NCI-H2196 treated with DMSO at 0.1 percent for 48 hours (cell line): ENCODE data around the gene SLC35D2.
"Not testable (repeated sequence)": the region's sequence is repeated elsewhere in the genome, so short reads cannot be mapped to it uniquely, and the experiment has no call there.

Experiments
- DNase-seq: peaks from one replicate; lab custom pipeline; 2025; ENCODE audit not compliant: unreplicated experiment; lab: John Stamatoyannopoulos, UW

The SLC35D2 gene

DNA sequence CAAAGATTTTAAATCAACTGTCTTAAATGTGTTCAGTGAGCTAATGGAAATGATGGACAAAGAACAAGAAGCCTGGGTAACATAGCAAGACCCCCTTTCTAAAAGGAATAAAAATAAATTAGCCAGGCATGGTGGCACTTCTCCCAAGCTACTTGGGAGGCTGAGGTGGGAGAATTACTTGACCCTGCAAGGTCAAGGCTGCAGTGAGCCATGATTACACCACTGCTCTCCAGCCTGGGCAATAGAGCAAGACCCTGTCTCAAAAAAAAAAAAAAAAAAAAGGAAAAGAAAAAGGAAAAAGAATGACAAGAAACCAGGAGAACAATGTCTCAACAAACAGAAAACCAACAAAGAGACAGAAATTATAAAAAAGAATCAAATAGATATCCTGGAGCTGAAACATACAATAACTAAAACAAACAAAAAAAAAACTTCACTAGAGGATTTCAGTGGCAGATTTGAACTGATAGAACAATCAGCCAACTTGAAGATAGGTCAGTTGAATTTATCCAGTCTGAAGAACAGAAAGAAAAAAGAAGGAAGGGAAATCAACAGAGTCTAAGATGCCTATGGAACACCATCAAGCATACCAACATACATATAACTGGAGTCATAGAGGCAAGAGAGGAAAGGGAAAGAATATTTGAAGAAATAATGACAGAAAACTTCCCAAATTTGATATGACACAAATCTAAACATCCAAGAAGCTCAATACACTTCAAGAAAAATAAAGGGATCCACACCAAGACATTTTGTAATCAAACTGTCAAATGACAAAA, 16.8 kb upstream of the SLC35D2 start:
- DNase-seq, result no peak

GRCh38 chr9:96399325-96399633, 15.8 kb upstream of the SLC35D2 start:
- DNase-seq, result no peak

DNA sequence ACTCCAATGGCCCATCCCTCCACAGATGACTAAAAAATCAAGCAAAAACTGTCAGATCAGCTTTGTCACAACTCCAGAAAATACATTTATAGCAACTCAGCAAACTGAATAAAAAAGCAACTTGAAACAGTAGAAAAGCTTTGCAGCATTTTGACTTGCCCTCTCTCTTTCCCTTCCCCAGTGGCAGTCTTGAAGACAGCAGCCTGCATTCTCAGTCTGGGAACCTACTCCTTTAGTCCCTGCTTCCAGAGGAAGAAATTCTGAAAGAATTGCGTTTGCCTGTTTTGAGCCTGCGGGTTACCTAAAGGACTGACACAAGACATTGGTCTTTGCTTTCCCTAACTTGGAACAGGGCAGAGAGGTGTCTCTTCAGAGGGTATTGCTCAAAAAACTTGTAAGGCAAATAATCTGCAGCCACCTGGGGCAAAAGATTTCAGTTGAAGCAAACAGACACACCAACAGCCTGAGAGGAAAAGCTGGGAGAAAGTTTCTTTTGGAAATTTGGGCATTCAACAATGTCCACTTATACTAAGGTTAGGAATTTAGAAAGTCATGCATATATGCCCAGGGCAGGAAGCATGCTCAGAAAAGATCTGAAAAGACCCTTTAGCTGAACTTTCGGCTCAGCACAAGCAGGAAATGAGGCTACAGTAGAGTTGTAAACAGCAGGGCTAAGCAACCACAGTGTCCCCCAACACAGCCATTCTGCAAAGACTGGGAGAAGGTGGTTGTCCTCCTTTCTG, 15.2 kb upstream of the SLC35D2 start:
- no peak for DNase-seq

GRCh38 chr9:96395964-96396363, 12.5 kb upstream of the SLC35D2 start:
- no peak for DNase-seq

DNA sequence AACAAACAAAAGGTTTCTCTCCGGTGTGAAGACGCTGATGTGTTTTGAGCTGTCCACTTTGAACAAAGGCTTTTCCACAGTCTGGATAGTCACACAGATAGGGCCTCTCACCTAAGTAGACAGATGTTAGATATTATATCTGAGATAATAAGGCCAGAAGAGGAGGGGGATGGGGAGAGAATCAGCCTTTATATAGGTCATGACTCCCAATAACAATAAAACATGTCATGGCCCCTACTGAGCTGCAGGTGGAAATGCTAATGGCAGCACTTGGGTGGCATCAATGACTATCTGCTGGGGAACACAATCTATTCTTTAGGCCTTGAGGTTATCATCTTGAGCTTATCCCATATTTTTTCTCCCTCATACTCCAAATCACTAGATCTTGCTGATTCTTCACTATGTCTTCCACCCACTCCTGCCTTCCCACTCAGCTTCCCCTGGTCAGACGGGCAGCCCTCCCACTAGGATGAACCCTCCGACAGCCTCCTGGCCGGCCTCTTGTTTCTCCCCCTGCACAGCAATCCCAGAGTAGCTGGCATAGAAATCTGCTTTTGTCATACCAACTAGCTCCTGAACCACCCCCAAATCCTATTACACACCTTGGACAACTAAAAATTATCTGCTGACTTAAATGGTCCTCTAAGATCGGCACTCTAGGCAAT, 11.5 kb upstream of the SLC35D2 start:
- DNase-seq, result no peak

- no peak for DNase-seq
Observed at GRCh38 chr9:96392263-96392662, 8.8 kb upstream of the SLC35D2 start.

GRCh38 chr9:96391021-96391765, 7.7 kb upstream of the SLC35D2 start:
- DNase-seq, result no peak

DNA sequence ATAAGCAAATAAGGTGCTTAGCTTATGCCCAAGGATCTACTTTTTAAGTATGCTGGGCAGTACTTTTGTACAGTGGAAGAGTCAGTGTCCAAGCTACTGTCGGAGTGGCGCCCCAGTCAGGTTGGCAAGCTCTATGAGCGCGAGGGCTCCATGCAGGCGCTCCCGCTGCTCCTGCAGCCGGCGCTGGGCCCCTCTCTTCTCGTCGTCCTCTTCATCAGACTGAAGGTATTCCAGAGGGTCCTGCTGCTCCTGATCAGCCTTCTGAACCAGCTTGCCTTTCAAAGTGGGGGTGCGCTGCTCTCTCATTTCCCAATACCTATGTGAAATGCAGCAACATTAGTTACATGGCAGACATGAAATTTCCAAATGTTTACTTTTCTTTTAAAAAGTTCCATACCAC, 4.6 kb upstream of the SLC35D2 start:
- DNase-seq, result no peak

DNA sequence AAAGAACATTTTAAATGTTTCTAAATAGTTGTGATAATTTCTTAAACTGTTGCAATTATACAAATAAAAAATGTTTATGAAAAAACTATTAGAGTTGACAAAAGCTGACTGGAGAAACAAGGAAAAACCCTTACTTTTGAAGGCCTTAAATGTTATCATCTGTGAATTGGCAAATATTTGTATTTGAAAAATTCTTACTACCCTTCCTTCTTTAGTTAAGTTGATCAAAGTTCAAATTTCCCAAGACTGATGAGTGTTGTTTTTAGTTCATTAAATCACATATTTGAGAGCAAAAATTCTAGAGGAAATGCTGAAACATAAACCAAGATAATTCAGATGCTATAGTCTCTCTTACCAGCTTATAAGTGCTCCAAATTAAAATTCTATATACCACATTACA, 2.6 kb upstream of the SLC35D2 start:
- DNase-seq, result no peak

GRCh38 chr9:96382839-96383164, 709 bp downstream of the SLC35D2 start:
- DNase-seq, result no peak

DNA sequence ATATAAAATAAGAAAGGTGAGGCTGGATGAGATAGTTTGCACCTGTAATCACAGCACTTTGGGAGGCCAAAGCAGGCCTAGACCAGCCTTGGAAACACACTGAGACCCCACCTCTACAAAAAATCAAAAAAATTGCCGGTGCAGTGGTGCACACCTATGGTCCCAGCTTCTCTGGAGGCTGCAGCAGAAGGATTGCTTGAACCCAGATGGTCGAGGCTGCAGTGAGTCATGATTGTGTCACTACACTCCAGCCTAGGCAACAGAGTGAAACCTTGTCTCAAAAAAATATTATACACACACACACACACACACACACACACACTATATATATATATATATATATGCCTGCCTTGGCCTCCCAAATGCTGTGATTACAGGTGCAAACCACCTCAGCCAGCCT, 1.3 kb downstream of the SLC35D2 start:
- DNase-seq, result no peak

DNA sequence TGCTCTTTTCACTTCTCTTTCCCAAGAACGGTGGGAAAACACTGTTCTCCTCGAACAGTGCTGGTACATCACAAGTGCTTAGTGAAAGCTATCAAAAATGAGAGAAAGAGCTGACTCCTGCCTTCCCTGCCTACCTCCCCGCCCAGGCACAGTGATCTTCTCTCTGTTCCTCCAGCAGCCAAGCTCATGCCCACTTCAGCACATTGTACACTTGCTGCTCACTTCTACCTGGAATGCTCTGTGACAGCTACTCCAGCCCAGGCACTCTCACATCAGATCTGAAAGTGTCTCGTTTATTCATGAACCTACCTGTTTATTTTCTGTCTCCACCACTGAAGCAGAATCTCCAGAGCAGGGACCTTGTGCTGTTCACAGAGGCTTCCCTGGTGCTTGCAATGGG, 1.8 kb downstream of the SLC35D2 start:
- DNase-seq, result no peak

GRCh38 chr9:96381125-96381524, 2.4 kb downstream of the SLC35D2 start:
- DNase-seq, result no peak

DNA sequence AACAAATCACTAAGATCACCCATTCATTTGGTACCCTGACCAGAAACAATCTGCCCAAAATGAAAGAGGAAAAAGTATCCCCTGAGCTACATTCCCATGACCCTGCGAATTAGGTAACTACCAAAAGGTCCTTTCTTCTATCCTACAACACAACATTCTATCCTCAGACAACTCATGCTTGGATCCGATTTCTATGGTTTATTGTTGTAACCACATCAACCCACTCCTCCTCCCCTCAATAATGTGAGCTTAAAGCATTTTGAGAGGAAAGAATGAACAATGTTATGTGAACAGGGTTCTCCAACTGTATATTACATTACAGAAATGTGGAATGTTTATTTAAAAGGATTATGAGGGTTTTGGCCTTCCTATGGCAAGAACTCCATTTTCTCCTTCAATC, 4.0 kb downstream of the SLC35D2 start:
- DNase-seq, result no peak

GRCh38 chr9:96378187-96378586, 5.3 kb downstream of the SLC35D2 start:
- no peak for DNase-seq

GRCh38 chr9:96376891-96377874, 6.3 kb downstream of the SLC35D2 start:
- DNase-seq, result peak; percentile 25

DNA sequence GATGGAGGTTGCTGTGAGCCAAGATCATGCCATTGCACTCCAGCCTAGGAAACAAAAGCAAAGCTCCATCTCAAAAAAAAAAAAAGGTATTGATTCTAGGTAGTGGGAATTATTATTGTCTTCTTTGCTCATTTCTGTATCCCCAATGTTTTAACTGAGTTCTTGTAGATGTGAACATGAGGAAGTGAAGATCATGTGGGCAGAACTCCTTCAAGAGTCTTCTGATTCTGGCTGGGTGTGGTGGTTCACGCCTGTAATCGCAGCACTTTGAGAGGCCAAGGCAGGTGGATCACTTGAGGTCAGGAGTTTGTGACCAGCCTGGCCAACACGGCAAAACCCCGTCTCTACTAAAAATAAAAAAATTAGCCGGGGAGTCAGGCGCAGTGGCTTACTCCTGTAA, 8.0 kb downstream of the SLC35D2 start:
- DNase-seq, result not testable (repeated sequence)

DNA sequence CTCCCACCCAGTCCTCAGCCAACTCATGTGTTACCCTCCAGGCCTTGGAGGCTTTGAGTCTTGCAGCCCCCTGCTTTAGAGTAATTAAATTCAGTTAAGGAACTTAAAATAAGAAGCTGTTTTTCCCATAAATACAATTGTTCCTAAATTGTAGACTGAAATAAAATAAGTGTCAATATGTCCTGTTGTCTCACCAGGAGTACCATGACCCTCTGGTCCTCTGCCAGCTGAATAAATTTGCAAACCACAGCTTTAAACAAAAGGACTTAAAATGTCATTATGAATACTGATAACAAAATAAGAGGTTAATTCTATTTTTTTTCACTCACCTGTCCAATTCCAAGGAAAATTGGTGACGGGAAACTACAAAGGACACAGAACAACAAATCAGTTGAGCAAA, 15.6 kb downstream of the SLC35D2 start:
- no peak for DNase-seq

- no peak for DNase-seq
Observed at GRCh38 chr9:96363175-96363967, 20.1 kb downstream of the SLC35D2 start.

DNA sequence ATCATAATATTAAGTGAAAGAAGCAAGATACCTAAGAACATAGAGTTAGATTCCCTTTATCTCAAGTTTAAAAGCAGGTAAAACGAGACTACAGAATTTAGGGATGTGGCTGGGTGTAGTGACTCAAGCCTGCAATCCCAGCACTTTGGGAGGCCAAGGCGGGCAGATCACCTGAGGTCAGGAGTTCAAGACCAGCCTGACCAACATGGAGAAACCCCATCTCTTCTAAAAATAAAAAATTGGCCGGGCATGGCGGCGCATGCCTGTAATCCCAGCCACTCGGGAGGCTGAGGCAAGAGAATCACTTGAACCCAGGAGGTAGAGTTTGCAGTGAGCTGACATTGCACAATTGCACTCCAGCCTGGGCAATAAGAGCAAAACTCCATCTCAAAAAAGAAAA, 21.4 kb downstream of the SLC35D2 start:
- not testable (repeated sequence) for DNase-seq
